PC-3 (cell line): ENCODE measurements around the gene MYH4.

Experiments used
- CTCF ChIP-seq: fragments of 300-600 bp; sonication (generic); conservative IDR thresholded peaks from 2 replicates; pipeline ENCODE4 v1.5.1; 2017; ENCODE audit warnings: antibody characterized with exemption, low read depth, mild to moderate bottlenecking, low read length
- EZH2 ChIP-seq: fragments of 300-600 bp; sonication (generic); IDR thresholded peaks from one replicate; pipeline ENCODE4 v1.6.1; 2017; ENCODE audit warnings: antibody characterized with exemption, mild to moderate bottlenecking, low read length; ENCODE audit not compliant: unreplicated experiment

- TF ChIP-seq CTCF (no peak), EZH2 (no peak)
Observed at GRCh38 chr17:10471858-10472257, 2.5 kb upstream of the MYH4 start.
